Endothelial cell of umbilical vein (primary cell): Measurements from ENCODE around the gene NUDT3.

Experiments
- EZH2 ChIP-seq: IDR thresholded peaks from 2 replicates; pipeline ENCODE4 v1.6.1; 2012; ENCODE audit warnings: borderline replicate concordance, low read depth, mild to moderate bottlenecking, moderate library complexity, low read length, inconsistent platforms; ENCODE audit not compliant: severe bottlenecking
- JUN ChIP-seq: IDR thresholded peaks from 2 replicates; pipeline ENCODE4 v1.6.1; 2011; ENCODE audit warnings: borderline replicate concordance, low read depth; ENCODE audit not compliant: insufficient read length, insufficient read depth
- POLR2A ChIP-seq: IDR thresholded peaks from 2 replicates; pipeline ENCODE4 v1.6.1; 2012; ENCODE audit warnings: low read depth, mild to moderate bottlenecking, control low read depth, low read length
- POLR2AphosphoS5 ChIP-seq: IDR thresholded peaks from 2 replicates; pipeline ENCODE4 v1.6.1; 2012; ENCODE audit warnings: low read depth, mild to moderate bottlenecking, control low read depth, low read length, moderate library complexity; ENCODE audit not compliant: insufficient read depth
- TF ChIP-seq, protein P1 (sequence below), 2 donors: IDR thresholded peaks; 1 replicate in 1 of 2; 2 replicates in 1 of 2; pipeline ENCODE4 v1.5.1; 2011; ENCODE audit warnings: low read length in 2 of 2, mild to moderate bottlenecking in 2 of 2, moderate library complexity in 2 of 2, control low read depth in 1 of 2, inconsistent platforms in 1 of 2, low read depth in 1 of 2; ENCODE audit not compliant: insufficient read depth in 1 of 2; ENCODE audit errors: extremely low read depth in 1 of 2

DNA sequence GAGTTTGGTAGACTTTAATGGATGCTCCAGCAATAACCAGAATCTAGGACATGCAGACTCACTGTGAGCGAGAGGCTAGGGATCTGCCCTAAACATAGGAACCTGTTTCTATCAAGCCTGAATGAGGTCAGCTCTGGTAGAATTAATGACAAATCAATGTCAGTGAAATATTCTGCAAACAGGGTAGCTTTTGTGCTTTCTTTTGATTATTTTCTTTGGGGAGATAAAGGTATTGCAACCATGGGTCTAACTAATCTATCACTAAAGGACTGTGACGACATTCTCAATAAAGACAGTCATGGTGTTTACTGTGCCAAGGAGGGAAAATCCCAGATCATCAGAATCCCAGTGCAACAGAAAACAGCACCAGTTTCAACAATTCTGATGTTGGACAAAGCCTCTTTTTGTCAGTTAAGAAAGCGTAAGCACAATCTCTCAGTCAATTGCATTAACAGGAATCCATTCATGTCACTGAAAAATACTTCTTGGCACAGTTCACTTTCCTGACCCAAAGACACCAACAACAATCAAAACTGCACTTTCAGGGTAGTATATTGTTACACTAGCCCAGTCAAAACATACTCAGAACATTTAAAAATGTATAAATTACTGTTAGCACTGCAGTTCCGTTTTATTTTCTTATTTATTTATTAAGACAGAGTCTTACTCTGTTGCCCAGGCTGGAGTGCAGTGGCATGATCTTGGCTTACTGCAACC is 106.9 kb downstream of the NUDT3 start:
- TF ChIP-seq, protein P1, sequence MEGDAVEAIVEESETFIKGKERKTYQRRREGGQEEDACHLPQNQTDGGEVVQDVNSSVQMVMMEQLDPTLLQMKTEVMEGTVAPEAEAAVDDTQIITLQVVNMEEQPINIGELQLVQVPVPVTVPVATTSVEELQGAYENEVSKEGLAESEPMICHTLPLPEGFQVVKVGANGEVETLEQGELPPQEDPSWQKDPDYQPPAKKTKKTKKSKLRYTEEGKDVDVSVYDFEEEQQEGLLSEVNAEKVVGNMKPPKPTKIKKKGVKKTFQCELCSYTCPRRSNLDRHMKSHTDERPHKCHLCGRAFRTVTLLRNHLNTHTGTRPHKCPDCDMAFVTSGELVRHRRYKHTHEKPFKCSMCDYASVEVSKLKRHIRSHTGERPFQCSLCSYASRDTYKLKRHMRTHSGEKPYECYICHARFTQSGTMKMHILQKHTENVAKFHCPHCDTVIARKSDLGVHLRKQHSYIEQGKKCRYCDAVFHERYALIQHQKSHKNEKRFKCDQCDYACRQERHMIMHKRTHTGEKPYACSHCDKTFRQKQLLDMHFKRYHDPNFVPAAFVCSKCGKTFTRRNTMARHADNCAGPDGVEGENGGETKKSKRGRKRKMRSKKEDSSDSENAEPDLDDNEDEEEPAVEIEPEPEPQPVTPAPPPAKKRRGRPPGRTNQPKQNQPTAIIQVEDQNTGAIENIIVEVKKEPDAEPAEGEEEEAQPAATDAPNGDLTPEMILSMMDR (IDR thresholded peaks at IDR 0.05; ENCODE audit: extremely low read depth in 1 of 2, insufficient read depth in 1 of 2, low read depth in 1 of 2, low read length in 2 of 2): no peak
- no peak for TF ChIP-seq POLR2AphosphoS5
- TF ChIP-seq JUN: no peak
- no peak for TF ChIP-seq EZH2
- TF ChIP-seq POLR2A: no peak
